Astrocyte of the spinal cord (primary cell): ENCODE measurements around the gene TMUB1.

Experiments used
- DNase-seq: peaks from one replicate; pipeline ENCODE4 v3.0.0; 2011; ENCODE audit warnings: low read depth, low spot score
- H3K4me3 ChIP-seq: 2 replicates; pipeline ENCODE4 v1.5.1; 2011; ENCODE audit warnings: low read depth, mild to moderate bottlenecking, low read length, moderate library complexity
- in situ Hi-C: cut with HindIII; loops from 2 replicates; pipeline ENCODE4 v1.10.0; 2017; ENCODE audit warnings: low sequenced_read_pairs
- TF ChIP-seq, protein P1 (sequence below): IDR thresholded peaks from 2 replicates; pipeline ENCODE4 v1.5.1; 2012; ENCODE audit warnings: low read depth, mild to moderate bottlenecking, low read length, inconsistent platforms

Gene TMUB1

DNA sequence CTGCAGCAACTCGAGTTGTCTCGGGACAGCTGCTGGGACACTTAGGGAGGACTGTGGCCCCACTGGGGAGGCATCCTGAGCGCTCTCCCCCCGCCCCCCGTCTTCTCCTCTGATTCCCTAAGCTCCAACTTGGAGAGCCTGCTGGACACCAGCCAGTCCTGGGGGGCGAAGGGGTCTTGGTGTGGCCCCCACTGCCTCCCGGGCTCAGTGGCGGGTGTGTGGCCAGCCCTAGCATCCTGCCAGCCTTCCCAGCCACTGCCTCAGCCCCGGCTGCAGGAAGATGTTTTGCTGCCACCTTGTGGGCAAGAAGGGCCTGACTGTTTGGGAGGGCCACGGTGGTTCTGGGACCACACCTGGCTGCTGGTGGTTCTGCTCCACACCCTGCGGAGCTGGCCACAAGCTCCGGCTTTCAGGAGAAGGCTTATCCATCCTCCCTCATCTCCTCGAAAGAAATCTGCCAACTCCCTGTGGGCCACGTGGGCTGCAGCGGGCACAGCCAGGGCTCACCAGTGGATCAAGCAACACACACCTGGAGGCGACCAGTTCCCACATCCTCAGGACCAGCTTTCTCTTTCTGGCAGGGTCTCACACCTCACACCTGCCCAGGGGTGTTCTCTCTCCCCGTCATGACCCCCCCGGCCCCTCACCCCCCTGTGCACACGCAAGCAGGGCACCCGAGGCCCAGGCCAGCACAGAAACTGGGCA lies 27.8 kb upstream of the TMUB1 start:
- peak; percentile 68 for DNase-seq
- in situ Hi-C loops = no loop called here
- TF ChIP-seq, protein P1, sequence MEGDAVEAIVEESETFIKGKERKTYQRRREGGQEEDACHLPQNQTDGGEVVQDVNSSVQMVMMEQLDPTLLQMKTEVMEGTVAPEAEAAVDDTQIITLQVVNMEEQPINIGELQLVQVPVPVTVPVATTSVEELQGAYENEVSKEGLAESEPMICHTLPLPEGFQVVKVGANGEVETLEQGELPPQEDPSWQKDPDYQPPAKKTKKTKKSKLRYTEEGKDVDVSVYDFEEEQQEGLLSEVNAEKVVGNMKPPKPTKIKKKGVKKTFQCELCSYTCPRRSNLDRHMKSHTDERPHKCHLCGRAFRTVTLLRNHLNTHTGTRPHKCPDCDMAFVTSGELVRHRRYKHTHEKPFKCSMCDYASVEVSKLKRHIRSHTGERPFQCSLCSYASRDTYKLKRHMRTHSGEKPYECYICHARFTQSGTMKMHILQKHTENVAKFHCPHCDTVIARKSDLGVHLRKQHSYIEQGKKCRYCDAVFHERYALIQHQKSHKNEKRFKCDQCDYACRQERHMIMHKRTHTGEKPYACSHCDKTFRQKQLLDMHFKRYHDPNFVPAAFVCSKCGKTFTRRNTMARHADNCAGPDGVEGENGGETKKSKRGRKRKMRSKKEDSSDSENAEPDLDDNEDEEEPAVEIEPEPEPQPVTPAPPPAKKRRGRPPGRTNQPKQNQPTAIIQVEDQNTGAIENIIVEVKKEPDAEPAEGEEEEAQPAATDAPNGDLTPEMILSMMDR = peak; percentile 86
- no peak overlapping the region for H3K4me3 ChIP-seq

DNA sequence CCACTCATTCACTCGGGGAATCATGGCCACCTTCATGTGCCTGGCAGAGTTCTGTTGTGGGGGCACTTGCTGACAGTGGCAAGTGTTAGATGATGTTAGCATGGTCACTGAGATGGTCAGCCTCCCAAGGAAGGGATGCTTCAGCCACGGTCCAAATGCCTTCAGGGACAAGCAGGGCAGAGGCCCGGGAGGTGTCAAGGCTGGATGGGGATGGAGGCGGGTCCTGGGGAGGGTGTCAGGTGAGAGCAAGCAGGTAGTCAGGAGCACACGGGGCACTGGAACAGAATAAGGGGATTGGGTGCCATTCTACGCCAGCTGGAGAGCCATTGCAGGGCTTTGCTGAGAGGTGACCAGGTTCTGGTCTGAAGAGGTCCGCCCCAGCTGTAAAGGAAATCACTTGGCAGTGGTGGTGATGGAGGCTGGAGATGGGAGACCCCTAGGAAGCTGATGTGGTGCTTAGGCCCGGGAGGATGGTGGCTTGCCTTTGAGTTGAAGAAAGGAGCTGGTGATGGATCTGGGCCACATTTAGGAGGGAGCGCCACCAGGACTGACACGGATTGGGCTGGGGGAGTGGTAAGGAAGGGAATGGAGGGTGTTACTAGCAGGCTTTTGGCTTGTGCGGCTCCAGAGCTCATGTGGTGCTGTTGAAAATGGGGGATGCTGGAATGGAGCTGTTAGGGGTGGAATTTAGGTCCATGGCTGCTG lies 27.1 kb upstream of the TMUB1 start:
- in situ Hi-C loops = no loop called here
- no peak overlapping the region for H3K4me3 ChIP-seq
- DNase-seq = no peak
- TF ChIP-seq, protein P1 = no peak

DNA sequence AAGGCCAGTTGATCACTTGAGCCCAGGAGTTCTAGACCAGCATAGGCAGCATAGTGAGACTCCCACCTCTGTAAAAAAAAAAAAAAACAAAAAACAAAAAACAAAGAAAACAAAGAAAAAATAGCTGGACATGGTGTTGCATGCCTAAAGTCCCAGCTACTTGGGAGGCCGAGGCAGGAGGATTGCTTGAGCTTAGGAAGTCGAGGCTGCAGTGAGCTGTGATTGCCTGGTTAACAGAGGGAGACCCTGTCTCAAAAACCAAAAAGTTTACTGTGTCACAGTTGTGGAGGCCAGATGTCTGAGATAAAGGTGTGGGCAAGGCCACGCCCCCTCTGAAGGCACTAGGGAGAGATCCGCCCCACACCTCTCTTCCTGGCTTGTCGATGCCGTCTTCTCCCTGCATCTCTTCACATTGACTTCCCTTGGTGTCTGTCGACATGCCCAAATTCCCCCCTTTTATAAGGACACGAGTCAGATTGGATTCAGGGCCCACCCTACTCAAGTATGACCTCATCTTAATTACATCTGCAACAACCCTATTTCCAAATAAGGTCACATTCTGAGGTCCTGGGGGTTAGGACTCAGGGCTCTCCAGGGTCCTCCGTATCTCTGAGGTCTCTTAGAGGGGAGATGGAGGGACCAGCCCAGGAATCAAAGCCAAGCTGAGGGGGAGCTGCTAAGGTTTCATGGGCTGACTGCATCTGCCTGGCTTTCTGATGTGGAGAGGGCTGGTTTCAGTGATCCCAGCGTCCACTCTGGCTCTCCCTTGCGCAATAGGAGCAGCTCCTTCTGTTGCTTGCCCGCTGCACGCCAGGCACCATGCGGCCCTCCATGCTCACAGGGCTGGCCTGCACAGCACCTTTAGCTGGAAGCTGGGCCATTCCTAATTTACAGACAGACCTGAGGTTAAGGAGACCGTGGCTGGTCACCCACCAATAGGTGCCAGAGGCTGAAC lies 26.1 kb upstream of the TMUB1 start:
- no peak for DNase-seq
- H3K4me3 ChIP-seq = no peak overlapping the region
- in situ Hi-C loops = no loop called here
- TF ChIP-seq, protein P1 = no peak

DNA sequence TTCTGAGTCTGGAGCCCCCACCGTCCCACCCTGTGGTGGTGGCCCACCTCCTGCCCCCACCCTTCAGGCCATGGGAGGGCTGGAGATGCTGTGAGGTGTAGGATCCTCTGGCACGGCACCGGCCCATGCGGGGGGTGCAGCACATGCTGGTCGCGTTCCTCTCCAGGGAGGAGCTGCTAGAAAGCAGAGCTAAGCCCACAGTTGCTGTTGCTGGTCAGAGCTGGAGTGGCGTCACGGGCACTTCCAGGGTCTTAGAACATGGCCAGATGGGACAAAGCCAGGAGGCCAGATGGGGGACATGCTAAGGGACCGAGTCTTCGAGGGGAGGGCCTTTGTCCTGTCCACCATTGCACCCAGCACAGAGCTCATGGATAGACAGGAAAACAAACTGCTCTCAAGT lies 24.6 kb upstream of the TMUB1 start:
- H3K4me3 ChIP-seq = no peak overlapping the region
- no peak for DNase-seq
- TF ChIP-seq, protein P1 = no peak
- in situ Hi-C loops = no loop called here

DNA sequence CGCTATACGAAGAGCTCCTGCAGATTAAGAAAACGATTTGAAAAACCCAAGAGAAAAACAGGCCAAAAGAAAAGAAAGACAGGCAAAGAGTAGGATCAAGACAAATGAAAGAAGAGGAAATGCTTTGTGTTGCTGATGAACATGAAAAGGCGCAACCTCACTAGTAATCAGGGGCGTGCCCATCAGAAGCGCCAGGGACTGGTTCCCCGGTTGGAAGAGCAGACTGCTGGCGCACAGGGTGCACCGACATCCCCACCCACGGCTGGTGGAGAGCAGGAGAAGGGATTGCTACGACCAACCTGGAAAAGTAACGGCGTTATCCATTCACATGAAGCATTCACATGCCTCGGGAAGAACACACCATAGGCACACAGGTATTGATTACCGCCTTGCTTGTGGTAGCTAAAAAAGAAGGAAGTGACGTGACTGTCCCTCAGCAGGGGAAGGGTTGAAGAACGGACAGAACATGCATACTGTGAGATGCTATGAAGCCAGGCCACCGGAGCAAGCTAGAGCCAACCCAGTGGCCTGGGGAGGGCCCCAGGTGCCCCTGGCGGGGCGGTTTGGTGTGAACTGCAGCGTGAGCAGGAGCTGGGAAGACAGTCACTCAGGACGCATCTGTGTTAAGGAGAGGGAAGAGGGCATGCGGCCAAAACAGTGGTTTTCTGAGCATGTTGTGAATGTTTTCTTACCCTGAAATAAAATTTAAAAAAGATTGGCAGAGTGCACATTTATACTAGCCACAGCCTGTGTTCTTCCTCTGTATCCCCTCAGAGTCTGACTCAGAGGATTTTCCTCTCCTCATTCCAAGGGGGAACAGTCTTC lies 21.3 kb upstream of the TMUB1 start:
- in situ Hi-C loops = no loop called here
- H3K4me3 ChIP-seq = no peak overlapping the region
- TF ChIP-seq, protein P1 = no peak
- DNase-seq = peak; percentile 90
